ENCODE measurements around the gene ACR. TPM values are rescaled to one million over a fixed set of nuclear protein-coding genes. Genes with fewer than 3 reads are reported as not detected.
A peak's percentile ranks its signal among the peaks of the same experiment; 100 is the strongest.

The ACR gene
- total and polyA plus RNA-seq, 2 of the 8 experiments (the other 6 are each of a cell fraction or from before 2014, with no cell fraction given) = 0.56 TPM; not detected in 1

GRCh38 chr22:50726643-50727340 lies 11.2 kb upstream of the ACR start (continued):
- TF ChIP-seq CTCF (IDR thresholded peaks at IDR 0.05; ENCODE audit: control extremely low read depth in 1 of 3, insufficient read depth in 1 of 3, low read depth in 1 of 3, low read length in 3 of 3) = peak; percentile 26 to 43 (median 36); a peak in 3 of 4 replicates

Data from H1 (cell line).